ENCODE results near the gene TMCC3.

GRCh38 chr12:94586589-94587259 is 63.6 kb downstream of the TMCC3 start:
- TF ChIP-seq CTCF (IDR thresholded peaks at IDR 0.05; ENCODE audit: insufficient read depth, low read depth, low read length): no peak
- no peak for TF ChIP-seq EZH2 (IDR thresholded peaks at IDR 0.05; ENCODE audit: insufficient read depth, low read length)

Data from astrocyte (in vitro differentiated cells and primary cell).